ENCODE measurements around the gene SLC25A25. TPM values are rescaled to one million over a fixed set of nuclear protein-coding genes. Genes with fewer than 3 reads are reported as not detected.

The SLC25A25 gene
- total and polyA plus RNA-seq, 2 donors (not counting 3 experiments of a cell fraction or from before 2014, with no cell fraction given): 18.1 to 20.2 TPM

DNA sequence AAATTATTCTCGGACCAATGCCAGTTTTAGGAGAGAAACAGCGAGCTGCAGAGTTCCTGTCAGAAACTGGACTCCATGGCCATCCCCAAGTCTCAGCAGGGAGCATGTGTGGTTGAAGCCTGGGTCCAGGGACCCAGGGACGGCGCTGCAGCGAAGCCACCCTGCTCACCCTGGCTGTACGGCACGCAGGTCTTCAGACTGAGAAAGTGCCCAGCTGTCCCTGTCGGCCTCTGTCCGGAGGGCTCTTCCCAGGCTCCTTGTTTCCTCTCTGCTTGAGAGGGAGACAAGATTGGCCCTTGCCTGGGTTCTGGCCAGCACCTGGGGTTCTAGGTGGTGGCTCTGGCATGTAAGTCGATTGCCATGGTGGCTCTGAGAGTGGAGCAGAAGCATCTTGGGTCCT is 32.5 kb downstream of the SLC25A25 start:
- H2AFZ ChIP-seq (ENCODE audit: low read depth, low read length): no peak overlapping the region
- H3K9me3 ChIP-seq (replicated peaks; ENCODE audit: control insufficient read depth, insufficient read depth, low read length): no peaks in the 10 kb centered on the region
- dilution Hi-C loops (cut with MboI; ENCODE audit: extremely low pct_ligation_motif_present, low sequenced_read_pairs) (no loop called here), intact Hi-C loops (cut with micrococcal nuclease) (no loop called here)
- no TSS peak for BruUV-seq (replicated peaks)
- no peak for TF ChIP-seq POLR2AphosphoS5 (IDR thresholded peaks at IDR 0.05; ENCODE audit: insufficient read depth, low read depth, low read length)
- no peak for TF ChIP-seq FOS (IDR thresholded peaks at IDR 0.05; ENCODE audit: borderline replicate concordance, insufficient read depth, low read length)
- TF ChIP-seq MYC (IDR thresholded peaks at IDR 0.05; ENCODE audit: low read depth, low read length): no peak
- no peak for TF ChIP-seq JUN (IDR thresholded peaks at IDR 0.05; ENCODE audit: borderline replicate concordance, insufficient read depth, insufficient read length, low read depth)
- TF ChIP-seq EZH2 (IDR thresholded peaks at IDR 0.05; ENCODE audit: borderline replicate concordance, low read depth, low read length, severe bottlenecking): no peak
- TF ChIP-seq POLR2A (IDR thresholded peaks at IDR 0.05; ENCODE audit: low read depth, low read length): no peak
- no peak for TF ChIP-seq GATA2 (IDR thresholded peaks at IDR 0.05; ENCODE audit: insufficient read depth, insufficient read length, low read depth, low read length)
- H3K9me1 ChIP-seq (replicated peaks; ENCODE audit: control insufficient read depth, extremely low read depth, insufficient read depth, low read length): no peaks in the 10 kb centered on the region
- H3K9ac ChIP-seq (replicated peaks; ENCODE audit: extremely low read depth, insufficient read depth, low read length): peak overlapping the region; percentile 89
- peak overlapping the region; percentile 90 for H3K27ac ChIP-seq (ENCODE audit: insufficient read depth, low read depth, low read length)
- peak overlapping the region; percentile 59 for H3K4me2 ChIP-seq (ENCODE audit: insufficient read depth, low read length)
- peaks cover 11 to 28% of the 10 kb centered on the region in 2 experiments for H3K36me3 ChIP-seq (ENCODE audit: control insufficient read depth in 2 of 2, extremely low read depth in 1 of 2, insufficient read depth in 2 of 2, low read length in 2 of 2)
- peaks cover 30% of the 10 kb centered on the region for H3K4me1 ChIP-seq (ENCODE audit: control insufficient read depth, extremely low read depth, insufficient read depth, low read length)
- ChIA-PET CTCF (interaction anchor here (0.6 to 4.9 kb wide), 7 partner anchors 13 to 158 kb away, joined by 3 to 56 read pairs (median 5); no protein-coding TSS in a partner anchor), POLR2A (interaction anchor here (1.0 to 1.1 kb wide), 2 partner anchors 22 to 33 kb away, joined by 3 to 4 read pairs; partner anchors contain the start of genes NAIF1 and SLC25A25)
- peaks cover 33% of the 10 kb centered on the region for H3K79me2 ChIP-seq (ENCODE audit: control insufficient read depth, insufficient read depth, low read length)
- DNase-seq (ENCODE audit: low read depth, low spot score) (no peak), FAIRE-seq (no peak)
- no peaks in the 10 kb centered on the region for H4K20me1 ChIP-seq (replicated peaks; ENCODE audit: control insufficient read depth, extremely low read depth, insufficient read depth, low read length)
- peak overlapping the region in 2 of 3 experiments; percentile 48 to 51 for H3K4me3 ChIP-seq (replicated peaks in 1 of 3; ENCODE audit: insufficient read depth in 1 of 3, low read depth in 1 of 3, low read length in 3 of 3)
- no peaks in the 10 kb centered on the region for H3K27me3 ChIP-seq (ENCODE audit: control insufficient read depth in 2 of 2, insufficient read depth in 2 of 2, low read length in 2 of 2)

- Histone ChIP-seq H3K27ac (ENCODE audit: insufficient read depth, low read depth, low read length) (no peak overlapping the region), H2AFZ (ENCODE audit: low read depth, low read length) (no peak overlapping the region), H3K4me3 (replicated peaks in 1 of 3; ENCODE audit: insufficient read depth in 1 of 3, low read depth in 1 of 3, low read length in 3 of 3) (no peak overlapping the region), H3K9me1 (replicated peaks; ENCODE audit: control insufficient read depth, extremely low read depth, insufficient read depth, low read length) (no peaks in the 10 kb centered on the region), H3K4me1 (ENCODE audit: control insufficient read depth, extremely low read depth, insufficient read depth, low read length) (peaks cover 30% of the 10 kb centered on the region), H3K36me3 (ENCODE audit: control insufficient read depth in 2 of 2, extremely low read depth in 1 of 2, insufficient read depth in 2 of 2, low read length in 2 of 2) (peaks cover 11 to 33% of the 10 kb centered on the region in 2 experiments), H4K20me1 (replicated peaks; ENCODE audit: control insufficient read depth, extremely low read depth, insufficient read depth, low read length) (no peaks in the 10 kb centered on the region), H3K27me3 (ENCODE audit: control insufficient read depth in 2 of 2, insufficient read depth in 2 of 2, low read length in 2 of 2) (no peaks in the 10 kb centered on the region), H3K9ac (replicated peaks; ENCODE audit: extremely low read depth, insufficient read depth, low read length) (no peak overlapping the region), H3K4me2 (ENCODE audit: insufficient read depth, low read length) (no peak overlapping the region), H3K79me2 (ENCODE audit: control insufficient read depth, insufficient read depth, low read length) (peaks cover 32% of the 10 kb centered on the region), H3K9me3 (replicated peaks; ENCODE audit: control insufficient read depth, insufficient read depth, low read length) (no peaks in the 10 kb centered on the region)
- intact Hi-C loops (cut with micrococcal nuclease): no loop called here
- POLR2A ChIA-PET: no interaction called here
- CTCF ChIA-PET: interaction anchor here (4.9 kb wide), 1 partner anchor 17 kb away, joined by 56 read pairs; no protein-coding TSS in a partner anchor
- BruUV-seq (replicated peaks): no TSS peak
- FAIRE-seq: no peak
- TF ChIP-seq JUN (IDR thresholded peaks at IDR 0.05; ENCODE audit: borderline replicate concordance, insufficient read depth, insufficient read length, low read depth) (no peak), MYC (IDR thresholded peaks at IDR 0.05; ENCODE audit: low read depth, low read length) (no peak), FOS (IDR thresholded peaks at IDR 0.05; ENCODE audit: borderline replicate concordance, insufficient read depth, low read length) (no peak), POLR2A (IDR thresholded peaks at IDR 0.05; ENCODE audit: low read depth, low read length) (no peak), MAX (IDR thresholded peaks at IDR 0.05; ENCODE audit: insufficient read depth, insufficient read length) (no peak), POLR2AphosphoS5 (IDR thresholded peaks at IDR 0.05; ENCODE audit: insufficient read depth, low read depth, low read length) (no peak), GATA2 (IDR thresholded peaks at IDR 0.05; ENCODE audit: insufficient read depth, insufficient read length, low read depth, low read length) (no peak), EZH2 (IDR thresholded peaks at IDR 0.05; ENCODE audit: borderline replicate concordance, low read depth, low read length, severe bottlenecking) (no peak)
- TF ChIP-seq, protein P1, sequence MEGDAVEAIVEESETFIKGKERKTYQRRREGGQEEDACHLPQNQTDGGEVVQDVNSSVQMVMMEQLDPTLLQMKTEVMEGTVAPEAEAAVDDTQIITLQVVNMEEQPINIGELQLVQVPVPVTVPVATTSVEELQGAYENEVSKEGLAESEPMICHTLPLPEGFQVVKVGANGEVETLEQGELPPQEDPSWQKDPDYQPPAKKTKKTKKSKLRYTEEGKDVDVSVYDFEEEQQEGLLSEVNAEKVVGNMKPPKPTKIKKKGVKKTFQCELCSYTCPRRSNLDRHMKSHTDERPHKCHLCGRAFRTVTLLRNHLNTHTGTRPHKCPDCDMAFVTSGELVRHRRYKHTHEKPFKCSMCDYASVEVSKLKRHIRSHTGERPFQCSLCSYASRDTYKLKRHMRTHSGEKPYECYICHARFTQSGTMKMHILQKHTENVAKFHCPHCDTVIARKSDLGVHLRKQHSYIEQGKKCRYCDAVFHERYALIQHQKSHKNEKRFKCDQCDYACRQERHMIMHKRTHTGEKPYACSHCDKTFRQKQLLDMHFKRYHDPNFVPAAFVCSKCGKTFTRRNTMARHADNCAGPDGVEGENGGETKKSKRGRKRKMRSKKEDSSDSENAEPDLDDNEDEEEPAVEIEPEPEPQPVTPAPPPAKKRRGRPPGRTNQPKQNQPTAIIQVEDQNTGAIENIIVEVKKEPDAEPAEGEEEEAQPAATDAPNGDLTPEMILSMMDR (IDR thresholded peaks at IDR 0.05; ENCODE audit: extremely low read depth in 1 of 2, insufficient read depth in 1 of 2, low read depth in 1 of 2, low read length in 2 of 2): no peak
- dilution Hi-C loops (cut with MboI; ENCODE audit: extremely low pct_ligation_motif_present, low sequenced_read_pairs): no loop called here
- no peak for DNase-seq (ENCODE audit: low read depth, low spot score)
Measured at GRCh38 chr9:128101231-128101661, 33.2 kb downstream of the SLC25A25 start.

All from endothelial cell of umbilical vein (primary cell).